ENCODE data around the gene COX20. TPM values are rescaled to one million over a fixed set of nuclear protein-coding genes. Genes with fewer than 3 reads are reported as not detected.
"Not testable (repeated sequence)": the region's sequence is repeated elsewhere in the genome, so short reads cannot be mapped to it uniquely, and the experiment has no call there.

COX20 gene
- total RNA-seq, 1 experiment from 2014 or later, result 33.1 TPM

DNA sequence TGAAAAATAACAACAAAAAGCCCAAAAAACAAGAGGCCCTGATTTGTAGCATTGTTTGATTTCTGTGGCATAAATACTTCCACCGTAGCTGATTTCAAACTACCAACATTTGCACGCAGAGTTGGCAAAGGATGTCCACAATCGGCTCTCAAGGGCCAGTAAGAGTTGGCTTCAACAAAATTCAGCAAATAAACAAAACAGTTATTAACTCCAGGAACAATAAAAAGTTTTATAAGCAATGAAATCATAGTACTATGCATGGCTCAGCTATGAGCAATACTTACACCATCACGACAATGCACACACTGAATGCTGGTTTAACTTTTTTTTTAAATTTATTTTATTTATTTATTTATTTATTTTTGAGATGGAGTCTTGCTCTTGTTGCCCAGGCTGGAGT is 8.7 kb upstream of the COX20 start:
- no peak for TF ChIP-seq RORB (CRISPR knock-in tag; IDR thresholded peaks at IDR 0.05)
- ATAC-seq (no peak), DNase-seq (ENCODE audit: low spot score) (no peak)
- Mint-ChIP-seq H3K4me1 (peaks cover 26% of the 10 kb centered on the region), H3K9me3 (no peaks in the 10 kb centered on the region), H3K4me3 (no peak overlapping the region), H3K27ac (no peak overlapping the region; the same call in 1 of the 2 replicates), H3K36me3 (peaks cover 31% of the 10 kb centered on the region), H3K27me3 (ENCODE audit: low read depth) (no peaks in the 10 kb centered on the region)
- CTCF ChIA-PET, result interaction anchor here (1.1 kb wide), 1 partner anchor 12 kb away, joined by 3 read pairs; no protein-coding TSS in a partner anchor
- POLR2A ChIA-PET, result no interaction called here

DNA sequence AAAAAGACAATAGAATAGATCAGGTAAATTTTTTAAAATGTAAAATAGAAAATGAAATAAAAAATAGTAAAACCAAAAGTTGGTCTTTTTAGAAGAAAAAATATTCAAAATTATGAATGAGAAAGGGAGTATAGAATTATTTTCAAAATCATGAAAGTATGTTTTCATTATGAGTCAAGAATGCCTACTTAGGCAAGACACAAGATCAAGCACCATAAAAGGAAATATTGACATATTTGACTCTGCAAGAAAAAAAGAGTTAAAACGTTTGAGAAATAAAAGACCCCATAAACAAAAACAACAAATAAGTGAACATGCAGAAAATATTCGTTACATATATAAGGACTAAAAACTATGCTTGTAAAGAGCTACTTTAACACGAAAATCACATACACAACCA is 4.8 kb upstream of the COX20 start:
- Mint-ChIP-seq H3K9me3 (no peaks in the 10 kb centered on the region), H3K27ac (no peak overlapping the region), H3K27me3 (ENCODE audit: low read depth) (no peaks in the 10 kb centered on the region), H3K36me3 (peaks cover 24% of the 10 kb centered on the region), H3K4me3 (no peak overlapping the region), H3K4me1 (peaks cover 19% of the 10 kb centered on the region)
- DNase-seq (ENCODE audit: low spot score) (no peak), ATAC-seq (no peak)
- ChIA-PET POLR2A (no interaction called here), CTCF (interaction anchor here (0.7 kb wide), 1 partner anchor 227 kb away, joined by 3 read pairs; no protein-coding TSS in a partner anchor)
- TF ChIP-seq, protein P1, sequence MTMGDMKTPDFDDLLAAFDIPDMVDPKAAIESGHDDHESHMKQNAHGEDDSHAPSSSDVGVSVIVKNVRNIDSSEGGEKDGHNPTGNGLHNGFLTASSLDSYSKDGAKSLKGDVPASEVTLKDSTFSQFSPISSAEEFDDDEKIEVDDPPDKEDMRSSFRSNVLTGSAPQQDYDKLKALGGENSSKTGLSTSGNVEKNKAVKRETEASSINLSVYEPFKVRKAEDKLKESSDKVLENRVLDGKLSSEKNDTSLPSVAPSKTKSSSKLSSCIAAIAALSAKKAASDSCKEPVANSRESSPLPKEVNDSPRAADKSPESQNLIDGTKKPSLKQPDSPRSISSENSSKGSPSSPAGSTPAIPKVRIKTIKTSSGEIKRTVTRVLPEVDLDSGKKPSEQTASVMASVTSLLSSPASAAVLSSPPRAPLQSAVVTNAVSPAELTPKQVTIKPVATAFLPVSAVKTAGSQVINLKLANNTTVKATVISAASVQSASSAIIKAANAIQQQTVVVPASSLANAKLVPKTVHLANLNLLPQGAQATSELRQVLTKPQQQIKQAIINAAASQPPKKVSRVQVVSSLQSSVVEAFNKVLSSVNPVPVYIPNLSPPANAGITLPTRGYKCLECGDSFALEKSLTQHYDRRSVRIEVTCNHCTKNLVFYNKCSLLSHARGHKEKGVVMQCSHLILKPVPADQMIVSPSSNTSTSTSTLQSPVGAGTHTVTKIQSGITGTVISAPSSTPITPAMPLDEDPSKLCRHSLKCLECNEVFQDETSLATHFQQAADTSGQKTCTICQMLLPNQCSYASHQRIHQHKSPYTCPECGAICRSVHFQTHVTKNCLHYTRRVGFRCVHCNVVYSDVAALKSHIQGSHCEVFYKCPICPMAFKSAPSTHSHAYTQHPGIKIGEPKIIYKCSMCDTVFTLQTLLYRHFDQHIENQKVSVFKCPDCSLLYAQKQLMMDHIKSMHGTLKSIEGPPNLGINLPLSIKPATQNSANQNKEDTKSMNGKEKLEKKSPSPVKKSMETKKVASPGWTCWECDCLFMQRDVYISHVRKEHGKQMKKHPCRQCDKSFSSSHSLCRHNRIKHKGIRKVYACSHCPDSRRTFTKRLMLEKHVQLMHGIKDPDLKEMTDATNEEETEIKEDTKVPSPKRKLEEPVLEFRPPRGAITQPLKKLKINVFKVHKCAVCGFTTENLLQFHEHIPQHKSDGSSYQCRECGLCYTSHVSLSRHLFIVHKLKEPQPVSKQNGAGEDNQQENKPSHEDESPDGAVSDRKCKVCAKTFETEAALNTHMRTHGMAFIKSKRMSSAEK (CRISPR knock-in tag; IDR thresholded peaks at IDR 0.05; ENCODE audit: borderline replicate concordance), result no peak
- TF ChIP-seq, protein P2, sequence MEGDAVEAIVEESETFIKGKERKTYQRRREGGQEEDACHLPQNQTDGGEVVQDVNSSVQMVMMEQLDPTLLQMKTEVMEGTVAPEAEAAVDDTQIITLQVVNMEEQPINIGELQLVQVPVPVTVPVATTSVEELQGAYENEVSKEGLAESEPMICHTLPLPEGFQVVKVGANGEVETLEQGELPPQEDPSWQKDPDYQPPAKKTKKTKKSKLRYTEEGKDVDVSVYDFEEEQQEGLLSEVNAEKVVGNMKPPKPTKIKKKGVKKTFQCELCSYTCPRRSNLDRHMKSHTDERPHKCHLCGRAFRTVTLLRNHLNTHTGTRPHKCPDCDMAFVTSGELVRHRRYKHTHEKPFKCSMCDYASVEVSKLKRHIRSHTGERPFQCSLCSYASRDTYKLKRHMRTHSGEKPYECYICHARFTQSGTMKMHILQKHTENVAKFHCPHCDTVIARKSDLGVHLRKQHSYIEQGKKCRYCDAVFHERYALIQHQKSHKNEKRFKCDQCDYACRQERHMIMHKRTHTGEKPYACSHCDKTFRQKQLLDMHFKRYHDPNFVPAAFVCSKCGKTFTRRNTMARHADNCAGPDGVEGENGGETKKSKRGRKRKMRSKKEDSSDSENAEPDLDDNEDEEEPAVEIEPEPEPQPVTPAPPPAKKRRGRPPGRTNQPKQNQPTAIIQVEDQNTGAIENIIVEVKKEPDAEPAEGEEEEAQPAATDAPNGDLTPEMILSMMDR (IDR thresholded peaks at IDR 0.05), result no peak
- TF ChIP-seq RORB (CRISPR knock-in tag; IDR thresholded peaks at IDR 0.05) (no peak), KAT7 (CRISPR knock-in tag; IDR thresholded peaks at IDR 0.05; ENCODE audit: borderline replicate concordance) (no peak), TEAD4 (CRISPR knock-in tag; IDR thresholded peaks at IDR 0.05) (no peak), ZNF671 (CRISPR knock-in tag; IDR thresholded peaks at IDR 0.05) (no peak), ESRRA (CRISPR knock-in tag; IDR thresholded peaks at IDR 0.05; ENCODE audit: borderline replicate concordance) (no peak), NR2C2 (CRISPR knock-in tag; IDR thresholded peaks at IDR 0.05) (no peak), FOXJ3 (CRISPR knock-in tag; IDR thresholded peaks at IDR 0.05; ENCODE audit: borderline replicate concordance) (no peak), FOXP1 (CRISPR knock-in tag; IDR thresholded peaks at IDR 0.05; ENCODE audit: borderline replicate concordance) (no peak), ZNF396 (CRISPR knock-in tag; IDR thresholded peaks at IDR 0.05; ENCODE audit: borderline replicate concordance) (no peak)
- TF ChIP-seq, protein P3, sequence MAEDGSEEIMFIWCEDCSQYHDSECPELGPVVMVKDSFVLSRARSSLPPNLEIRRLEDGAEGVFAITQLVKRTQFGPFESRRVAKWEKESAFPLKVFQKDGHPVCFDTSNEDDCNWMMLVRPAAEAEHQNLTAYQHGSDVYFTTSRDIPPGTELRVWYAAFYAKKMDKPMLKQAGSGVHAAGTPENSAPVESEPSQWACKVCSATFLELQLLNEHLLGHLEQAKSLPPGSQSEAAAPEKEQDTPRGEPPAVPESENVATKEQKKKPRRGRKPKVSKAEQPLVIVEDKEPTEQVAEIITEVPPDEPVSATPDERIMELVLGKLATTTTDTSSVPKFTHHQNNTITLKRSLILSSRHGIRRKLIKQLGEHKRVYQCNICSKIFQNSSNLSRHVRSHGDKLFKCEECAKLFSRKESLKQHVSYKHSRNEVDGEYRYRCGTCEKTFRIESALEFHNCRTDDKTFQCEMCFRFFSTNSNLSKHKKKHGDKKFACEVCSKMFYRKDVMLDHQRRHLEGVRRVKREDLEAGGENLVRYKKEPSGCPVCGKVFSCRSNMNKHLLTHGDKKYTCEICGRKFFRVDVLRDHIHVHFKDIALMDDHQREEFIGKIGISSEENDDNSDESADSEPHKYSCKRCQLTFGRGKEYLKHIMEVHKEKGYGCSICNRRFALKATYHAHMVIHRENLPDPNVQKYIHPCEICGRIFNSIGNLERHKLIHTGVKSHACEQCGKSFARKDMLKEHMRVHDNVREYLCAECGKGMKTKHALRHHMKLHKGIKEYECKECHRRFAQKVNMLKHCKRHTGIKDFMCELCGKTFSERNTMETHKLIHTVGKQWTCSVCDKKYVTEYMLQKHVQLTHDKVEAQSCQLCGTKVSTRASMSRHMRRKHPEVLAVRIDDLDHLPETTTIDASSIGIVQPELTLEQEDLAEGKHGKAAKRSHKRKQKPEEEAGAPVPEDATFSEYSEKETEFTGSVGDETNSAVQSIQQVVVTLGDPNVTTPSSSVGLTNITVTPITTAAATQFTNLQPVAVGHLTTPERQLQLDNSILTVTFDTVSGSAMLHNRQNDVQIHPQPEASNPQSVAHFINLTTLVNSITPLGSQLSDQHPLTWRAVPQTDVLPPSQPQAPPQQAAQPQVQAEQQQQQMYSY (CRISPR knock-in tag; IDR thresholded peaks at IDR 0.05), result no peak
- TF ChIP-seq, protein P4, sequence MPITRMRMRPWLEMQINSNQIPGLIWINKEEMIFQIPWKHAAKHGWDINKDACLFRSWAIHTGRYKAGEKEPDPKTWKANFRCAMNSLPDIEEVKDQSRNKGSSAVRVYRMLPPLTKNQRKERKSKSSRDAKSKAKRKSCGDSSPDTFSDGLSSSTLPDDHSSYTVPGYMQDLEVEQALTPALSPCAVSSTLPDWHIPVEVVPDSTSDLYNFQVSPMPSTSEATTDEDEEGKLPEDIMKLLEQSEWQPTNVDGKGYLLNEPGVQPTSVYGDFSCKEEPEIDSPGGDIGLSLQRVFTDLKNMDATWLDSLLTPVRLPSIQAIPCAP (CRISPR knock-in tag; IDR thresholded peaks at IDR 0.05), result no peak
- TF ChIP-seq, protein P5, sequence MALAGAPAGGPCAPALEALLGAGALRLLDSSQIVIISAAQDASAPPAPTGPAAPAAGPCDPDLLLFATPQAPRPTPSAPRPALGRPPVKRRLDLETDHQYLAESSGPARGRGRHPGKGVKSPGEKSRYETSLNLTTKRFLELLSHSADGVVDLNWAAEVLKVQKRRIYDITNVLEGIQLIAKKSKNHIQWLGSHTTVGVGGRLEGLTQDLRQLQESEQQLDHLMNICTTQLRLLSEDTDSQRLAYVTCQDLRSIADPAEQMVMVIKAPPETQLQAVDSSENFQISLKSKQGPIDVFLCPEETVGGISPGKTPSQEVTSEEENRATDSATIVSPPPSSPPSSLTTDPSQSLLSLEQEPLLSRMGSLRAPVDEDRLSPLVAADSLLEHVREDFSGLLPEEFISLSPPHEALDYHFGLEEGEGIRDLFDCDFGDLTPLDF (CRISPR knock-in tag; IDR thresholded peaks at IDR 0.05), result no peak
- TF ChIP-seq, protein P6, sequence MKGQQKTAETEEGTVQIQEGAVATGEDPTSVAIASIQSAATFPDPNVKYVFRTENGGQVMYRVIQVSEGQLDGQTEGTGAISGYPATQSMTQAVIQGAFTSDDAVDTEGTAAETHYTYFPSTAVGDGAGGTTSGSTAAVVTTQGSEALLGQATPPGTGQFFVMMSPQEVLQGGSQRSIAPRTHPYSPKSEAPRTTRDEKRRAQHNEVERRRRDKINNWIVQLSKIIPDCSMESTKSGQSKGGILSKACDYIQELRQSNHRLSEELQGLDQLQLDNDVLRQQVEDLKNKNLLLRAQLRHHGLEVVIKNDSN (CRISPR knock-in tag; IDR thresholded peaks at IDR 0.05), result no peak
- TF ChIP-seq, protein P7, sequence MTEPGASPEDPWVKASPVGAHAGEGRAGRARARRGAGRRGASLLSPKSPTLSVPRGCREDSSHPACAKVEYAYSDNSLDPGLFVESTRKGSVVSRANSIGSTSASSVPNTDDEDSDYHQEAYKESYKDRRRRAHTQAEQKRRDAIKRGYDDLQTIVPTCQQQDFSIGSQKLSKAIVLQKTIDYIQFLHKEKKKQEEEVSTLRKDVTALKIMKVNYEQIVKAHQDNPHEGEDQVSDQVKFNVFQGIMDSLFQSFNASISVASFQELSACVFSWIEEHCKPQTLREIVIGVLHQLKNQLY (CRISPR knock-in tag; IDR thresholded peaks at IDR 0.05), result no peak
- TF ChIP-seq, protein P8, sequence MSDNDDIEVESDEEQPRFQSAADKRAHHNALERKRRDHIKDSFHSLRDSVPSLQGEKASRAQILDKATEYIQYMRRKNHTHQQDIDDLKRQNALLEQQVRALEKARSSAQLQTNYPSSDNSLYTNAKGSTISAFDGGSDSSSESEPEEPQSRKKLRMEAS (CRISPR knock-in tag; IDR thresholded peaks at IDR 0.05), result no peak

DNA sequence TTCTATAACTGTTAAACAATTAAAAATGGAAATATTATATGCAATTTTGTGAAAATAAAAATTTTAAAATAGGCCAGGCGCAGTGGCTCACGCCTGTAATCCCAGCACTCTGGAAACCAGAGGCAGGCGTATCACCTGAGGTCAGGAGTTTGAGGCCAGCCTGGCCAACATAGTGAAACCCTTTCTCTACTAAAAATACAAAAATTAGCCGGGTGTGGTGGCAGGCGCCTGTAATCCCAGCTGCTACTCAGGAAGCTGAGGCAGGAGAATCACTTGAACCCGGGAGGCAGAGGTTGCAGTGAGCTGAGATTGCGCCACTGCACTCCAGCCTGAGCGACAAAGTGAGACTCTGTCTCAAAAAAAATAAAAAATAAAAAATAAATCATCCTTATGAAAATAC is 2.2 kb upstream of the COX20 start:
- H3K4me3 Mint-ChIP-seq; H3K9me3 Mint-ChIP-seq; H3K27ac Mint-ChIP-seq; CTCF ChIA-PET; DNase-seq (ENCODE audit: low spot score); H3K27me3 Mint-ChIP-seq (ENCODE audit: low read depth); ATAC-seq: not testable (repeated sequence)
- POLR2A ChIA-PET, result interaction anchor here (0.8 to 2.7 kb wide), 2 partner anchors 32 to 180 kb away, joined by 3 to 10 read pairs; partner anchors contain the start of gene DESI2
- H3K36me3 Mint-ChIP-seq, result peaks cover 21% of the 10 kb centered on the region
- peaks cover 25% of the 10 kb centered on the region for H3K4me1 Mint-ChIP-seq
